ENCODE data around the gene CMTM8. TPM values are rescaled to one million over a fixed set of nuclear protein-coding genes. Genes with fewer than 3 reads are reported as not detected.

Gene CMTM8
- total and polyA plus RNA-seq, 2 of the 8 experiments (the other 6 are each of a cell fraction or from before 2014, with no cell fraction given) = 10.5 to 22.4 TPM

- no peak for TF ChIP-seq SP1 (IDR thresholded peaks at IDR 0.05; ENCODE audit: low read depth, low read length)
Observed at GRCh38 chr3:32219537-32219936, 18.9 kb upstream of the CMTM8 start (continued).
